ENCODE measurements around the gene ATAD3A. TPM values are rescaled to one million over a fixed set of nuclear protein-coding genes. Genes with fewer than 3 reads are reported as not detected.

ATAD3A gene
- total and polyA plus RNA-seq, 11 donors: 11.3 to 49.5 (median 19.6) TPM

- Histone ChIP-seq H3K36me3 (peaks cover 0 to 30% (median 18%) of the 10 kb centered on the region in 9 donors), H3K4me3 (peak within 1 kb of the TSS; percentile 34 to 93 (median 58)), H3K27me3 (no peaks in the 10 kb centered on the region), H3K9me3 (no peaks in the 10 kb centered on the region), H3K4me1 (peaks cover 0 to 55% (median 21%) of the 10 kb centered on the region in 12 donors), H3K27ac (peak within 1 kb of the TSS; percentile 16 to 87 (median 77))
- intact Hi-C loops (cut with DNase I): no loop called here
- 0 to 2% (median 2%) methylated on average over 3 to 89 of the region's 100 CpGs for WGBS, 4 donors
- TF ChIP-seq CTCF (IDR thresholded peaks at IDR 0.05) (no peak), POLR2A (IDR thresholded peaks at IDR 0.05) (no peak)
- ATAC-seq: peak; percentile 18 to 67 (median 58)
- DNase-seq: peak; percentile 86 to 90 (median 88)
Observed at GRCh38 chr1:1540090-1540817, 28.3 kb downstream of the ATAD3A start, which contains the start of gene TMEM240. TSS of gene TMEM240 (minus strand) at chr1:1540624. CDS start at chr1:1540346, 278 bp downstream.

GRCh38 chr1:1540818-1541628, 29.1 kb downstream of the ATAD3A start:
- Histone ChIP-seq H3K4me1 (peaks cover 0 to 63% (median 21%) of the 10 kb centered on the region in 12 donors), H3K27me3 (no peaks in the 10 kb centered on the region), H3K27ac (peak overlapping the region; percentile 16 to 87 (median 77)), H3K9me3 (no peaks in the 10 kb centered on the region), H3K4me3 (peak overlapping the region; percentile 34 to 93 (median 58)), H3K36me3 (peaks cover 0 to 32% (median 18%) of the 10 kb centered on the region in 9 donors)
- intact Hi-C loops (cut with DNase I): no loop called here
- TF ChIP-seq CTCF (IDR thresholded peaks at IDR 0.05): no peak
- TF ChIP-seq POLR2A (IDR thresholded peaks at IDR 0.05): no peak
- WGBS, 4 donors: 43 to 83% (median 51%) methylated on average over 15 to 53 of the region's 53 CpGs
- ATAC-seq (peak in 3 of 4 donors; percentile 1 to 5 (median 4)), DNase-seq (no peak)

DNA sequence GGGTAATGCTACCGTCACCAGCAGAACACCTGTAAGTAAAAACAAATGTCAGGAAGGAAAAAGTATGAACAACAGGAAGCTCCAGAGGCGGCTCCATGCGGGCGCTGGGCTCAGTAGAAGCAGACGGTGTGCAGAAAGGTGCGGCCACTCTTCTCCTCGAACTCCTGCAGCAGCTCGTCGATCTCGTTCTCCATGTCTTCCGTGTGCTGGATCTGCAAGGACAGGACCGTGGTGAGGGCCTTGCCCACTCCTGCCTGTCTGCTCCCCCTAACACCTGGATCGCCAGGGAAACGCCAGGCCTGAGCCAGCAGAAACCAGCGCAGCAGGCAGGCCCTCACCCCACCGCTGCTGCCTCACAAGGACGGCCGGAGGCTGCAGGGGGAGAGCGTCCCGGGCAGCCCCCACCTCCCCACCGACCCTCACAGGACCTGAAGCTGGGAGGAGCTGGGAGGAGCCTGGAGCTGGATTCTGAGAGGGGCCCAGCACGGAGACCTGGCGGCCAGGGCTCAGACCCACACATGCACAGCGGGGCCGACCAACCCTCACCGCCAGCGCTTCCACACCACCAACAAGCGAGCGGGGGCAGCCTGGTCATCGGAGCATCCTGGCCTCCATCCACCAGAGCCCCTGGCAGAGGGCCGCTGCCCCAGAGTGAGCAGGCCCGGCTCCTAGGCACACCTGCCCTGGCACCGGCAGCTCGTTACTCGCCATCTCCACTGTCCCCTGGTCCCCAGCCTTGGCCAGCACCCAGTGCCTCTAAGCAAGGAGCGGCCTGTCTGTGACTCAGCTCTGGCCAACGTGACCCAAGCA, 30.2 kb downstream of the ATAD3A start:
- WGBS, 4 donors: 88 to 90% (median 89%) methylated on average over 33 to 37 of the region's 37 CpGs
- H3K27ac ChIP-seq: peak overlapping the region in 3 of 12 donors; percentile 68 to 91 (median 76)

More for the DNA sequence above, 30.2 kb downstream of the ATAD3A start:
- ATAC-seq: no peak
- no peak overlapping the region for H3K4me3 ChIP-seq
- H3K36me3 ChIP-seq: peaks cover 0 to 38% (median 18%) of the 10 kb centered on the region in 9 donors
- no peaks in the 10 kb centered on the region for H3K9me3 ChIP-seq
- intact Hi-C loops (cut with DNase I): no loop called here
- DNase-seq: no peak
- peaks cover 0 to 55% (median 21%) of the 10 kb centered on the region in 12 donors for H3K4me1 ChIP-seq
- TF ChIP-seq POLR2A (IDR thresholded peaks at IDR 0.05) (no peak), CTCF (IDR thresholded peaks at IDR 0.05) (no peak)
- H3K27me3 ChIP-seq: no peaks in the 10 kb centered on the region

Data from heart left ventricle (tissue), 16 donors.